Endothelial cell of umbilical vein (primary cell): ENCODE data around the gene MCEMP1. TPM values are rescaled to one million over a fixed set of nuclear protein-coding genes. Genes with fewer than 3 reads are reported as not detected.

Experiments used
- BruUV-seq: library from RNA; stranded (reverse); fragments of 400-500 nt; replicated peaks from 2 replicates; lab custom pipeline; 2021; lab: Mats Ljungman, UMichigan
- CTCF ChIA-PET: fragments of 300-600, 350-600 bp; sonication (Branson Sonifier 250); formaldehyde crosslinking; loops from one replicate; lab custom pipeline; 2021; ENCODE audit warnings: antibody characterized with exemption, inconsistent platforms; lab: Charles Lee
- POLR2A ChIA-PET: fragments of 300-600, 350-600 bp; sonication (Branson Sonifier 250); formaldehyde crosslinking; loops from one replicate; lab custom pipeline; 2021; ENCODE audit warnings: antibody characterized with exemption, inconsistent platforms; lab: Charles Lee
- DNase-seq: peaks from one replicate; pipeline ENCODE4 v3.0.0-alpha.2; 2011; ENCODE audit warnings: low read depth, low spot score
- FAIRE-seq: peaks from 2 replicates; lab custom pipeline; 2011; peaks lifted over from hg19 to GRCh38; lab: Jason Lieb, UNC
- H2AFZ ChIP-seq: 2 replicates; pipeline ENCODE4 v1.6.0; 2012; ENCODE audit warnings: low read depth, low read length, control low read depth, inconsistent platforms
- H3K27ac ChIP-seq: 2 replicates; pipeline ENCODE4 v1.5.1; 2011; ENCODE audit warnings: low read depth, mild to moderate bottlenecking, control low read depth, low read length, moderate library complexity; ENCODE audit not compliant: insufficient read depth
- H3K27me3 ChIP-seq, 2 experiments: 2 replicates each; pipeline versions ENCODE4 v1.6.0 to v1.6.1; 2011; ENCODE audit warnings: low read length in 2 of 2, mixed read lengths in 1 of 2; ENCODE audit not compliant: control insufficient read depth in 2 of 2, insufficient read depth in 2 of 2
- H3K36me3 ChIP-seq, 2 experiments: 2 replicates in 1 of 2; 3 replicates in 1 of 2; pipeline ENCODE4 v1.5.1; 2011; ENCODE audit warnings: low read length in 2 of 2, mild to moderate bottlenecking in 1 of 2, moderate library complexity in 1 of 2; ENCODE audit not compliant: control insufficient read depth in 2 of 2, insufficient read depth in 2 of 2; ENCODE audit errors: extremely low read depth in 1 of 2
- H3K4me1 ChIP-seq: 3 replicates; pipeline ENCODE4 v1.5.1; 2011; ENCODE audit warnings: mild to moderate bottlenecking, low read length; ENCODE audit not compliant: control insufficient read depth, insufficient read depth; ENCODE audit errors: extremely low read depth
- H3K4me2 ChIP-seq: 2 replicates; pipeline ENCODE4 v1.6.1; 2011; ENCODE audit warnings: low read length, control low read depth, mixed read lengths; ENCODE audit not compliant: insufficient read depth
- H3K4me3 ChIP-seq, 3 experiments: fragments of 200-600 bp in 1 of 3; sonication (generic), shearing (Covaris generic) in 1 of 3; replicated peaks in 1 of 3; 2 replicates each; pipeline ENCODE4 v1.5.1; 2011 to 2016; ENCODE audit warnings: control low read depth in 3 of 3, low read length in 3 of 3, mild to moderate bottlenecking in 2 of 3, inconsistent platforms in 1 of 3, low read depth in 1 of 3, moderate library complexity in 1 of 3; ENCODE audit not compliant: insufficient read depth in 1 of 3
- H3K79me2 ChIP-seq: 2 replicates; pipeline ENCODE4 v1.6.0; 2012; ENCODE audit warnings: low read length, inconsistent platforms; ENCODE audit not compliant: control insufficient read depth, insufficient read depth
- H3K9ac ChIP-seq: replicated peaks from 2 replicates; pipeline ENCODE3; 2011; ENCODE audit warnings: low read length, control low read depth; ENCODE audit not compliant: insufficient read depth; ENCODE audit errors: extremely low read depth
- H3K9me1 ChIP-seq: replicated peaks from 3 replicates; pipeline ENCODE4 v1.6.0; 2011; ENCODE audit warnings: mild to moderate bottlenecking, low read length; ENCODE audit not compliant: control insufficient read depth, insufficient read depth; ENCODE audit errors: extremely low read depth
- H3K9me3 ChIP-seq: replicated peaks from 2 replicates; pipeline ENCODE4 v1.5.1; 2012; ENCODE audit warnings: low read length, inconsistent platforms; ENCODE audit not compliant: control insufficient read depth, insufficient read depth
- H4K20me1 ChIP-seq: replicated peaks from 2 replicates; pipeline ENCODE3; 2011; ENCODE audit warnings: mild to moderate bottlenecking, low read length; ENCODE audit not compliant: control insufficient read depth, insufficient read depth; ENCODE audit errors: extremely low read depth
- MYC ChIP-seq: IDR thresholded peaks from one replicate; pipeline ENCODE4 v1.6.1; 2011; ENCODE audit warnings: mild to moderate bottlenecking, low read depth, low read length
- dilution Hi-C: fragments of 300-500 bp; cut with MboI; formaldehyde crosslinking; loops from one replicate; pipeline ENCODE4 v1.15.0; 2019; ENCODE audit warnings: low sequenced_read_pairs; ENCODE audit not compliant: extremely low pct_ligation_motif_present
- intact Hi-C: fragments of 100-400 bp; cut with micrococcal nuclease; formaldehyde crosslinking; loops from one replicate; pipeline ENCODE4 v1.10.0; 2022
- polyA plus RNA-seq, 4 experiments: library from polyadenylated mRNA; depleted of rRNA in 3 of 4; stranded (reverse) in 3 of 4; unstranded in 1 of 4; fragments of >200 nt; gene quantifications; 2 replicates each; pipeline versions ENCODE4 v1.2.1 to v1.2.3, GENCODE V29; 2011 to 2012; ENCODE audit warnings: missing spikeins in 1 of 4
- total RNA-seq: library from RNA; stranded (reverse); gene quantifications from 2 replicates; pipeline ENCODE4 v1.2.3, GENCODE V29; 2021

Gene MCEMP1
- total and polyA plus RNA-seq, 2 donors (not counting 3 experiments of a cell fraction or from before 2014, with no cell fraction given) = not detected

DNA sequence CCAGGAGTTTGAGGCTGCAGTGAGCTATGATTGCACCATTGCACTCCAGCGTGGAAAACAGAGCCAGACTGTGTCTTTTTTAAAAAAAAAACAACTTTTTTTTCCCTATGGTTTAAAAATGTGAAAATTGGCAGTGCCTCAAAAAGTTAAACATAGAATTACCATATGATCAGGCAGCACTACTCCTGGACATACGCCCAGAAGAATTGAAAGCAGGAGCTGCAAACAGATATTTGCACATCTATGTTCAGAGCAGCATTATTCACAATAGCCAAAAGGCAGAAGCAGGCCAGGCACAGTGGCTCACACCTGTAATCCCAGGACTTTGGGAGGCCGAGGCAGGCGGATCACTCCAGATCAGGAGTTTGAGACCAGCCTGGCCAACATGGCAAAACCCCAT, 11.8 kb upstream of the MCEMP1 start:
- Histone ChIP-seq H3K4me2 (no peak overlapping the region), H3K27me3 (peaks cover 7 to 8% of the 10 kb centered on the region in 2 experiments), H4K20me1 (no peaks in the 10 kb centered on the region), H3K4me1 (no peaks in the 10 kb centered on the region), H3K27ac (no peak overlapping the region), H2AFZ (no peak overlapping the region), H3K79me2 (no peaks in the 10 kb centered on the region), H3K9me1 (no peaks in the 10 kb centered on the region), H3K9ac (no peak overlapping the region), H3K4me3 (no peak overlapping the region), H3K36me3 (no peaks in the 10 kb centered on the region), H3K9me3 (no peaks in the 10 kb centered on the region)
- dilution Hi-C loops = no loop called here
- BruUV-seq = no TSS peak
- no peak for TF ChIP-seq MYC
- CTCF ChIA-PET = interaction anchor here (1.0 kb wide), 1 partner anchor 16 kb away, joined by 3 read pairs; the partner anchor contains the start of gene TRAPPC5
- POLR2A ChIA-PET = no interaction called here
- intact Hi-C loops = no loop called here
- DNase-seq (no peak), FAIRE-seq (no peak)

DNA sequence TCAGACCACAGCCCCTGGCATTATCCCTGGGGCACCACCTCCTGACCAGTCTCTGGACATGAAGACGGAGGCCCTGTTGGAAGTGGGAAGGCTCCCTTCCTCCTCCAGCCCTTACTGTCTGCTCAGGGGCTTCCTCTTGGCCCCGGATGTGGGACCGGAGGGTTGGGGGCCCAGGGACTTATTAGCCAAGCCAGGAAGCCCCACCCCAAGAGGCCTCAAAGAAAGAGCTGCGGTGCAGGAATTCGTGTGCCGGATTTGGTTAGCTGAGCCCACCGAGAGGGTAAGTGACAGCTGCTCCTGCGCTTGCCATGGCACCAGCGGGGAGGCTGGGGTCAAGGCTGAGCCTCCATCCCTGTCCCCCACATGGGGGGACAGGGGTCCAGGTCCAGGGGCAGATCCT, 8.0 kb upstream of the MCEMP1 start, which contains the start of gene RETN:
RETN (plus strand) TSS at position 208 of the 400 bp plus-strand sequence. CDS start 278 bp downstream, outside the sequence.
- FAIRE-seq = no peak
- Histone ChIP-seq H3K9ac (no peak within 1 kb of the TSS), H3K9me3 (no peaks in the 10 kb centered on the region), H3K79me2 (no peaks in the 10 kb centered on the region), H3K4me3 (no peak within 1 kb of the TSS), H3K4me2 (no peak within 1 kb of the TSS), H3K27ac (no peak within 1 kb of the TSS), H2AFZ (no peak within 1 kb of the TSS), H3K9me1 (no peaks in the 10 kb centered on the region), H3K27me3 (peaks cover 9 to 13% of the 10 kb centered on the region in 2 experiments), H3K4me1 (no peaks in the 10 kb centered on the region), H3K36me3 (no peaks in the 10 kb centered on the region), H4K20me1 (no peaks in the 10 kb centered on the region)
- no TSS peak for BruUV-seq
- CTCF ChIA-PET = interaction anchor here (0.9 to 4.8 kb wide), 2 partner anchors 12 to 13 kb away, joined by 4 to 27 read pairs; partner anchors contain the start of gene TRAPPC5
- dilution Hi-C loops (no loop called here), intact Hi-C loops (no loop called here)
- no peak for DNase-seq
- TF ChIP-seq MYC = no peak
- POLR2A ChIA-PET = no interaction called here
